Astrocyte of the cerebellum (primary cell): ENCODE results near the gene PNPLA3.

Experiments
- DNase-seq: peaks from one replicate; pipeline ENCODE4 v3.0.0-alpha.2; 2011; ENCODE audit warnings: low read depth
- H3K4me3 ChIP-seq: 2 replicates; pipeline ENCODE4 v1.5.1; 2011; ENCODE audit warnings: mild to moderate bottlenecking, low read depth, low read length, moderate library complexity
- in situ Hi-C: cut with HindIII; loops from 2 replicates; pipeline ENCODE4 v1.10.0; 2017; ENCODE audit warnings: low sequenced_read_pairs
- TF ChIP-seq, protein P1 (sequence below): IDR thresholded peaks from 2 replicates; pipeline ENCODE4 v1.5.1; 2012; ENCODE audit warnings: low read length, low read depth, moderate library complexity, mild to moderate bottlenecking; ENCODE audit errors: missing control alignments

The PNPLA3 gene

GRCh38 chr22:43923631-43924464 is at the start of gene PNPLA3:
Gene PNPLA3 (plus strand): TSS chr22:43923805. CDS start chr22:43923912, 107 bp downstream.
- TF ChIP-seq, protein P1, sequence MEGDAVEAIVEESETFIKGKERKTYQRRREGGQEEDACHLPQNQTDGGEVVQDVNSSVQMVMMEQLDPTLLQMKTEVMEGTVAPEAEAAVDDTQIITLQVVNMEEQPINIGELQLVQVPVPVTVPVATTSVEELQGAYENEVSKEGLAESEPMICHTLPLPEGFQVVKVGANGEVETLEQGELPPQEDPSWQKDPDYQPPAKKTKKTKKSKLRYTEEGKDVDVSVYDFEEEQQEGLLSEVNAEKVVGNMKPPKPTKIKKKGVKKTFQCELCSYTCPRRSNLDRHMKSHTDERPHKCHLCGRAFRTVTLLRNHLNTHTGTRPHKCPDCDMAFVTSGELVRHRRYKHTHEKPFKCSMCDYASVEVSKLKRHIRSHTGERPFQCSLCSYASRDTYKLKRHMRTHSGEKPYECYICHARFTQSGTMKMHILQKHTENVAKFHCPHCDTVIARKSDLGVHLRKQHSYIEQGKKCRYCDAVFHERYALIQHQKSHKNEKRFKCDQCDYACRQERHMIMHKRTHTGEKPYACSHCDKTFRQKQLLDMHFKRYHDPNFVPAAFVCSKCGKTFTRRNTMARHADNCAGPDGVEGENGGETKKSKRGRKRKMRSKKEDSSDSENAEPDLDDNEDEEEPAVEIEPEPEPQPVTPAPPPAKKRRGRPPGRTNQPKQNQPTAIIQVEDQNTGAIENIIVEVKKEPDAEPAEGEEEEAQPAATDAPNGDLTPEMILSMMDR, result peak; percentile 26
- DNase-seq, result peak; percentile 68
- in situ Hi-C loops, result no loop called here
- peak within 1 kb of the TSS; percentile 76 for H3K4me3 ChIP-seq

DNA sequence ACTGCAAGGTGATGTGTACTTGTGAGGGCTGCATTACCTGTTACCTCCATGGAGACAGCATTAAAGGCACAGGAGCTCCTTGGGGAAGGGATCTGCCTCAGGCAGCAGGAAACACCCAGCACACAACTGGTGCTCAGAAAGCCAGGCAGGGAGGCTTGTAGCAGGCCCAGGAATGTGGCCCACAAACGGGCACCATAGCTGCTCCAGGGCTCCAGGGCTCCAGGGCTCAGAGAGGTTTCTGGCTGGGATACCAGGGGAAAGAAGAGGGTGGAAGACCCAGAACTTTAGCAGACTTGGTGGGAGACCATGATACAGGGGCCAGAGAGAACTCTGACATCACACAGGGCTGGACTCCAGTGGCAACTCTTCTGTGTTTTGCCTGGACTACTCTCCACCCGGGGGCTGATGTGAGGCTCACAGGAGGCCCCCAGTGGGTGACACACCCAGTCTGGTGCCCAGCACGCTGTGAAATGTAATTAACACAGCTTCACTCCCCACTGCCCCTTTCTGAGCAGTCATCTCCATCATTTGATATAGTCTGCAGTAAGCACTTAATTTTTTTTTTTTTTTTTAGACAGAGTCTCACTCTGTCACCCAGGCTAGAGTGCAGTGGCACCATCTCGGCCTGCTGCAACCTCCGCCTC is 46.6 kb upstream of the PNPLA3 start:
- TF ChIP-seq, protein P1, result no peak
- in situ Hi-C loops, result no loop called here
- no peak for DNase-seq
- H3K4me3 ChIP-seq, result no peak overlapping the region

GRCh38 chr22:43878079-43878795 is 45.4 kb upstream of the PNPLA3 start:
- in situ Hi-C loops, result no loop called here
- H3K4me3 ChIP-seq, result no peak overlapping the region
- DNase-seq, result no peak
- TF ChIP-seq, protein P1, result no peak

GRCh38 chr22:43878831-43879550 is 44.6 kb upstream of the PNPLA3 start:
- TF ChIP-seq, protein P1, result no peak
- DNase-seq, result no peak
- no peak overlapping the region for H3K4me3 ChIP-seq
- in situ Hi-C loops, result no loop called here

GRCh38 chr22:43879901-43880540 is 43.6 kb upstream of the PNPLA3 start:
- DNase-seq, result no peak
- H3K4me3 ChIP-seq, result no peak overlapping the region
- in situ Hi-C loops, result no loop called here
- TF ChIP-seq, protein P1, result no peak

DNA sequence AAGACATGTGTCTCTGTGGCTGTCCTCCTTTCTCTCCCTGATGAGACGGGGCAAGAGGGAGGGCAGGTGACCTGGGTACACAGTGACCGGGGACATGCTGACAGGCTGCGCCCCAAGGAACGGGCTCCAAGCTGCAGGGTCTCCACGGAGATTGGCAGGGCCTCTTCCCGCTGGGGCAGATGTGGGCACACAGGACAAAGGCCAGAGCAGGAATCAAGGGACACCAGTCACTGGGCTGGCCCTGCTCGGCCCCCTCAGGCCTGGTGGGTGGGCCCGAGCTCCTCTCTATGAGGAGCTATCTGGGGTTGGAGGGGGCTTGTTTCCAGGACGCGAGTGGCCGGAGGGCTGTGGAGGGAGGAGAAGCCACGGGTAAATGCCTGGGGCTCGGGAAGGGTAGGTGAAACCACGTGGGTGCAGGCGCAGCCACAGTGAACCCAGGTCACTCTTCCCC is 43.0 kb upstream of the PNPLA3 start:
- in situ Hi-C loops, result no loop called here
- DNase-seq, result no peak
- TF ChIP-seq, protein P1, result no peak
- no peak overlapping the region for H3K4me3 ChIP-seq
